Activated CD4-positive, alpha-beta T cell treated with anti-CD3 and anti-CD28 coated beads, Interleukin-2, amount 10 ng/mL, durations not matched to agents 24 days and 14 days (primary cell): ENCODE measurements around the gene FBXL3. TPM values are rescaled to one million over a fixed set of nuclear protein-coding genes. Genes with fewer than 3 reads are reported as not detected.
"Not testable (repeated sequence)": the region's sequence is repeated elsewhere in the genome, so short reads cannot be mapped to it uniquely, and the experiment has no call there.

Source experiments
- DNase-seq: peaks from one replicate; pipeline ENCODE4 v3.0.0; 2022
- H3K27ac Mint-ChIP-seq: one replicate; pipeline ENCODE4 v1.8.0; 2022; ENCODE audit warnings: mild to moderate bottlenecking, mixed read lengths
- H3K27me3 Mint-ChIP-seq: one replicate; pipeline ENCODE4 v1.8.0; 2022; ENCODE audit warnings: mixed read lengths
- H3K36me3 Mint-ChIP-seq: one replicate; pipeline ENCODE4 v1.8.0; 2022; ENCODE audit warnings: low read depth, mild to moderate bottlenecking, mixed read lengths
- H3K4me1 Mint-ChIP-seq: one replicate; pipeline ENCODE4 v1.8.0; 2021; ENCODE audit warnings: mixed read lengths
- H3K4me3 Mint-ChIP-seq: one replicate; pipeline ENCODE4 v1.8.0; 2022; ENCODE audit warnings: mild to moderate bottlenecking, moderate library complexity, mixed read lengths
- H3K9me3 Mint-ChIP-seq: one replicate; pipeline ENCODE4 v1.8.0; 2021; ENCODE audit warnings: mixed read lengths
- intact Hi-C: fragments of 100-400 bp; cut with micrococcal nuclease; formaldehyde crosslinking; loops from one replicate; pipeline ENCODE4 v1.15.1; 2023
- total RNA-seq: library from RNA; stranded (reverse); gene quantifications from 2 replicates; pipeline ENCODE4 v1.2.3, GENCODE V29; 2022

Gene FBXL3
- total RNA-seq, 1 donor from 2014 or later, result 41.6 TPM

DNA sequence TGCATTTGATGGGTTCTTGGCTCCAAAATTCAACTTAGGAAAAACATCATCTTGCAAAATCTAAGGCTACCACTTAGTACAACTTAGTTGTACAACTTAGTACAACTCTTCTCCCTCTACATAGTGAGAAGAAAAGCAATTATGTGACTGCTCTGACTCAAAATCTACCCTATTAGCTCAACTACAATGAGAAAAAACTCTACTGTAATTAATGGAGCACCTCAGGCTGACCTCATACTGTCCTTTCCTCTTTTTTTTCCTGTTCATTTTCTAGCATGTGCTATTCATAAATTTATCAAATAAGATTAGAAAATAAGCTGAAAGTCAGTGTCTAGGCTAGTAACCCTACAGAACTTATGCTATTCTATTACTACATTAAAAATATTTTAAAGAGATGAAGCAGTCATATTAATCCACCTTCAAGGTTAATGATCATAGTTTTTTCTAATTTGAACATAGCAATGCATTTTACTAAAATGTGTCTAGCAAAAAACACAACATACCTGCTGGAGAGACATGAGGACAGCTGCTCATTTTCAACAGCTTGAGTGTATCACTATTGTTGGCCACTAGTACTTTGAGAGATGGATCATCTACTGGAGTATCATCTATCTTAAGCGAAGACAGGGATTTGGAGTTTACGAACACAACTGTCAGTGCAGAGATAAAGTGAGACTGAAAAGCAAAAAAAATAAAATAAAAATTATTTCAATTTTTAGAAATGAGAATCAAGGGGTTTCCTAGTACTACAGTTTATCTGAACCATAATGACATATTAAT, 11.9 kb downstream of the FBXL3 start:
- Mint-ChIP-seq H3K9me3 (no peaks in the 10 kb centered on the region), H3K4me3 (no peak overlapping the region), H3K4me1 (peaks cover 17% of the 10 kb centered on the region), H3K27ac (no peak overlapping the region), H3K27me3 (no peaks in the 10 kb centered on the region), H3K36me3 (peaks cover 63% of the 10 kb centered on the region)
- no peak for DNase-seq
- intact Hi-C loops, result no loop called here

DNA sequence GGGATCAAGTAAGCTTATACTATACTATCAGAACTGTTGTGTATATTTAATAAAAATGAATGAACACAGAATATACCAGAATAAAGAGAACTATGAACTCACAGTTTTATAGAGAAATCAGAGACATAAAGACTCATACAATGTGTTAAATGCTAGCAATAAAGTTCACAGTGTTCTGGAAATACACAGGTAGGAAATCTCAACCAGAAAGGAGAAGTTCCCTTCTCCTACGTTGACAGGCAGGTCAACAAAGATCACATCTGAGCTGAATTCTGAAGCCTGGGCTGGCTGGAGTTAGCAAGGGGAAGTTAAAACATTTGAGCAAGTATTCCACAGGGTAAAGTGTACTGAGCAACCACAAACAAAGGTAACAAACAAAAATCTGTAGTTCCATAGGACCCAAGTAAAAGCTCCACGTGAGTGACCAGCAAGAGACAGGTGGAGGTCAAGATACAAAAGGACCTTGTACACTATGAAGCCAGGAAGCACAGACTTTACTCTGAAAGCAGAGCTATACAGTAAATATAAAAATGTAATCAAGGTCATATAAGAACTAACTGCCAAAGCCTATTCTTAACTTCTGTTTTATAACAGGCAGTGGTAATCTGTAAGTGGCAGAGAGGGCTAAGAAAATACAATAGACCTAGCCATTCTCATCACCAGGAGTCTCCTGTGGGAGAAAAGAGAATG, 13.0 kb downstream of the FBXL3 start:
- H3K9me3 Mint-ChIP-seq, result no peaks in the 10 kb centered on the region
- intact Hi-C loops, result no loop called here
- no peaks in the 10 kb centered on the region for H3K27me3 Mint-ChIP-seq
- peak; percentile 27 for DNase-seq
- H3K4me1 Mint-ChIP-seq, result peaks cover 18% of the 10 kb centered on the region
- H3K27ac Mint-ChIP-seq, result no peak overlapping the region
- no peak overlapping the region for H3K4me3 Mint-ChIP-seq
- H3K36me3 Mint-ChIP-seq, result peaks cover 71% of the 10 kb centered on the region

DNA sequence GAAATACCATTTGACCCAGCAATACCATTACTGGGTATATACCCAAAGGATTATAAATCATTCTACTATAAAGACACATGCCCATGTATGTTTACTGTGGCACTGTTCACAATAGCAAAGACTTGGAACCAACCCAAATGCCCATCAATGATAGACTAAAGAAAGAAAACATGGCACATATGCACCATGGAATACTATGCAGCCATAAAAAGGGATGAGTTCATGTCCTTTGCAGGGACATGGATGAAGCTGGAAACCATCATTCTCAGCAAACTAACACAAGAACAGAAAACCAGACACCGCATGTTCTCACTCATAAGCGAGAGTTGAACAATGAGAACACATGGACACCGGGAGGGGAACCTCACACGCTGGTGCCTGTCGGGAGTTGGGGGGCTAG, 17.2 kb downstream of the FBXL3 start:
- H3K9me3 Mint-ChIP-seq, H3K27ac Mint-ChIP-seq, H3K27me3 Mint-ChIP-seq, H3K4me3 Mint-ChIP-seq: not testable (repeated sequence)
- Mint-ChIP-seq H3K4me1 (peaks cover 22% of the 10 kb centered on the region), H3K36me3 (peaks cover 62% of the 10 kb centered on the region)
- peak; percentile 43 for DNase-seq
- intact Hi-C loops, result loop anchor here (1.0 kb wide), 1 partner anchor 16 kb away; no protein-coding TSS in a partner anchor

DNA sequence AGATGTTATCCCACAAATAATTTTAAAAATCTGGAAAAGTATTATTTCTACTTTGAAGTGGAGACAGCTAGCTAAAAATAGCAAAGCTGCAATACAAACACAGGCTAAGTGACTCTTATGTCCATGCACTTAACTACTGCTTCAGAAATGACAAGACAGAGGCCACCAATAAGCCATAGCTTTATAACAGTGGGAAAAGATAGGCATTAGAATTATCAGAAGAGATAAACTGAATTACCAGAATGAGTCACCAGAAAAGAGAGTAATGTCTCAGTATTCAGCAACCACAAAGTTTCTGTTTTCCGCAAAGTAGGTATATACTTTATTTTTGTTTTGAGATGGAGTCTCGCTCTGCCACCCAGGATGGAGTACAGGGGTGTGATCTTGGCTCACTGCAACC, 17.9 kb downstream of the FBXL3 start:
- intact Hi-C loops, result loop anchor here (1.0 kb wide), 1 partner anchor 16 kb away; no protein-coding TSS in a partner anchor
- Mint-ChIP-seq H3K27ac (no peak overlapping the region), H3K4me3 (no peak overlapping the region)

DNA sequence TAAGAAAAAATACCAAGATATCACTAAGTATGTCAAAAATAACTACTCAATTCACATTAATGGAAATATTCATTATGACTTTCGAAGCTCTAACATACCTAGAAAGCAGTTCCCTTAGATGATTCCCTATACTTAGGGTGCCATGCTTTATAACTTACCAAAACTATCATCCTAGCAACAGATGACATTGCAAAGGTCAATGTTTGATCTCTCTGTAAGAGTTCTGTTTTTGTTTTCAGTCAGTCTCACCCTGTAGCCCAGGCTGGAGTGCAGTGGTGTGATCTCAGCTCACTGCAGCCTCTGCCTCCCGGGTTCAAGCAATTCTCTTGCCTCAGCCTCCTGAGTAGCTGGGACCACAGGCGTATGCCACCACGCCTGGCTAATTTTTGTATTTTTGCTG, 18.6 kb downstream of the FBXL3 start:
- H3K27me3 Mint-ChIP-seq, intact Hi-C loops, H3K9me3 Mint-ChIP-seq, H3K4me3 Mint-ChIP-seq: not testable (repeated sequence)
- Mint-ChIP-seq H3K27ac (peak overlapping the region; percentile 67), H3K4me1 (peaks cover 16% of the 10 kb centered on the region), H3K36me3 (peaks cover 57% of the 10 kb centered on the region)
- DNase-seq, result peak; percentile 47

More for the DNA sequence above, 17.9 kb downstream of the FBXL3 start:
- Mint-ChIP-seq H3K9me3 (no peaks in the 10 kb centered on the region), H3K27me3 (no peaks in the 10 kb centered on the region), H3K4me1 (peaks cover 19% of the 10 kb centered on the region), H3K36me3 (peaks cover 59% of the 10 kb centered on the region)
- DNase-seq, result no peak

DNA sequence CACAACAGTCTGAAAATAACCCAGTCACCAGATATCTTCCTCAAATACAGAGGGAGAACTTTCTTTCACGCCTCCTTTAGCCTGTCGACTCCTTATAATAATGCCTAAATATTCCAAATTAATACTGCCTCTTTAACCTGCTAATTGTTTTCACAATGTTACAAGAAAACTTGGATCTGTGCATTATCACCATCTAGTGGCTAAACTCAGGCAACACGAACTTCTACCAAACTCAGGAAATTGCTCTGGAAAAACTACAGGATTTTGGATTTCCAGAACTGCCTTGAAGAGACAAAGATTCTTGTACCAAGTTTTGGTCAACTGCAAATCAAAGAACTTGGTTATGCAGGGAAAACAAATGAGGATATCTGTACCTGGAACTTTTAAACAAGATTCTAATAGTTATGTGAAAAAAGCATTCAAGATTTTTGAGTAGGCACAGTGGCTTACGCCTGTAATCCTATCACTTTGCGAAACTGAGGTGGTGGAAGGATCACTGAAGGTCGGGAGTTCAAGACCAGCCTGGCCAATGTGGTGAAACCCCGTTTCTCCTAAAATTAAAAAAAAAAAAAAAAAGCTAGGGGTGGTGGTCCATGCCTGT, 24.3 kb downstream of the FBXL3 start:
- Mint-ChIP-seq H3K36me3 (peaks cover 52% of the 10 kb centered on the region), H3K4me1 (peaks cover 7% of the 10 kb centered on the region), H3K9me3 (no peaks in the 10 kb centered on the region), H3K4me3 (no peak overlapping the region), H3K27ac (no peak overlapping the region), H3K27me3 (no peaks in the 10 kb centered on the region)
- intact Hi-C loops, result no loop called here
- DNase-seq, result no peak

DNA sequence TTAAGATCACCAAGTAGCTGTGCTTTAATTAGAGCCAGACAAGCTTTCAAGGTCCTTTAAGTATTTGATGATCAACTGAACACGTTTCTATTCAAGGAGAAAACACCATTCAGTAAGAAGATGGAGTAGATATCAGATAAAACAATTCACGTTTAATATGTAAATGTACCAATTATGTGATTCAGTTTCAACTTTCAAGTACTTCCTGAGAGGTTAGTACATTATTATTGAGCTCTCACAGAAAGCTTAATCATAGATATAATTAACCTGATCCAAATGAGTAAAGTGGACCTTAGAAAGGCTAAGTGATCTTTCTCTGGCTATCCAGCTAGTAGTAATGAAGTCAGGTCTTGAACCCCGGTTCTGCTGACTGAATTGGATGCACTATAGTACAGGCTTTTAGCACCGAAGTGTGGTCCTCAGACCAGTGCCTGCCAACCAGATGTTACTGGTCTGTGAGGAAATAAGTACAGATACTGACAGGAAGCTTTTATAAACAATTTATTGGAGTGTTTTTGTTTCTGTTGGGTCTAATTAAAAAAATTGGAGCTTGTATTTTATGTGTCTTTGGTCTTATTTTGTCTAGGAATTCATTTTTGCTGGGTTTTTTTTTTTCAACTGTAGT, 24.9 kb downstream of the FBXL3 start:
- DNase-seq, result no peak
- Mint-ChIP-seq H3K9me3 (no peaks in the 10 kb centered on the region), H3K27ac (peak overlapping the region; percentile 23), H3K27me3 (no peaks in the 10 kb centered on the region), H3K36me3 (peaks cover 51% of the 10 kb centered on the region), H3K4me3 (no peak overlapping the region), H3K4me1 (peaks cover 5% of the 10 kb centered on the region)
- intact Hi-C loops, result loop anchor here (1.0 kb wide), 1 partner anchor 10 kb away; the partner anchor contains the start of gene CLN5

DNA sequence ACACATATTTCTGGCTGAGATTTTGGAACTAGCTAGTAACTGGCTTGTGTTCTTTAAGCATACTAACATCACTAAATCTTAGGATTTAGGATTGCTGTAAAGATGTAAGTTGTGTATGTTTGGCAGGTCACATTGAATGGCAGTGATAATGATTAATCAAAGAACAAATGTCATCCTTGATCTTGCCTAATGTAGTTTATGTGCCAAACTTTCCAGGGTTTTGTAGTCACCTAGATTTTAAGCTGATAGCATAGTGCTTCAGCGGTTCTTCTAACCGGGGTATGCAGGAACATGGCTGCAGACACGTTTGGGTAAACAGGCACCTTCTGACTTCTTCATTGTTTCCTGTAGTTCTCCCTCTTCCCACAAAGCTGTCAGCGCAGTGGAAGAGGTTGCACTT, 25.4 kb downstream of the FBXL3 start:
- H3K36me3 Mint-ChIP-seq, result peaks cover 55% of the 10 kb centered on the region
- H3K27ac Mint-ChIP-seq, result peak overlapping the region; percentile 23
- H3K4me3 Mint-ChIP-seq, result no peak overlapping the region

DNA sequence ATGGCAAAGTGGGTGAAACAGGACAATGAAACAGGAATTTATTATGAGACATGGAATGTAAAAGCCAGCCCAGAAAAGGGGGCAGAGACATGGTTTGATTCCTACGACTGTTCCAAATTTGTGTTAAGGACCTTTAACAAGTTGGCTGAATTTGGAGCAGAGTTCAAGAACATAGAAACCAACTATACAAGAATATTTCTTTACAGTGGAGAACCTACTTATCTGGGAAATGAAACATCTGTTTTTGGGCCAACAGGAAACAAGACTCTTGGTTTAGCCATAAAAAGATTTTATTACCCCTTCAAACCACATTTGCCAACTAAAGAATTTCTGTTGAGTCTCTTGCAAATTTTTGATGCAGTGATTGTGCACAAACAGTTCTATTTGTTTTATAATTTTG, 26.5 kb downstream of the FBXL3 start:
- Mint-ChIP-seq H3K27ac (no peak overlapping the region), H3K4me1 (peaks cover 4% of the 10 kb centered on the region), H3K4me3 (no peak overlapping the region), H3K27me3 (no peaks in the 10 kb centered on the region), H3K36me3 (peaks cover 59% of the 10 kb centered on the region), H3K9me3 (no peaks in the 10 kb centered on the region)
- DNase-seq, result no peak
- intact Hi-C loops, result no loop called here

More for the DNA sequence above, 25.4 kb downstream of the FBXL3 start:
- intact Hi-C loops, result loop anchor here (1.0 kb wide), 1 partner anchor 9 kb away; the partner anchor contains the start of gene CLN5
- no peak for DNase-seq
- H3K27me3 Mint-ChIP-seq, result no peaks in the 10 kb centered on the region
- H3K4me1 Mint-ChIP-seq, result peaks cover 6% of the 10 kb centered on the region
- H3K9me3 Mint-ChIP-seq, result no peaks in the 10 kb centered on the region

DNA sequence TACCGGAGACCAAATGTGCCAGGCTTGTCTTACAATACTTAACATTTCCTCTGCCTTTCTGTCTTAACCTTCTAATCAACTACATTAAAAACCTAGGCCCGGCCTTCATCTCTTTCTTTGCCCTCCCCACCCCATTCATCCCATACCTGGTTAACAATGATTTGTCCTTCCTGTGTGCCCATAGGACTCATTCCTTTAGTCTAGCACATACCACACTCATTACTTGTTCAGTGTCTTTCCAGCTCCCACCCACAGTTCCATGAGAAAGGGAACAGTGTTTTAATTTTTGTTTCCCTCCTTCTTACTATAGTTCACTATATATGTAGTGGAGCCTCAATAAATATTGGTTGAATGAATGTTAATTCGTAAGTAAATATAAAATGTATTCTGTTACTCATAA, 32.7 kb downstream of the FBXL3 start:
- Mint-ChIP-seq H3K9me3 (no peaks in the 10 kb centered on the region), H3K27ac (no peak overlapping the region), H3K4me3 (peak overlapping the region; percentile 37), H3K4me1 (peaks cover 27% of the 10 kb centered on the region), H3K36me3 (peaks cover 32% of the 10 kb centered on the region), H3K27me3 (no peaks in the 10 kb centered on the region)
- no peak for DNase-seq
- intact Hi-C loops, result no loop called here

DNA sequence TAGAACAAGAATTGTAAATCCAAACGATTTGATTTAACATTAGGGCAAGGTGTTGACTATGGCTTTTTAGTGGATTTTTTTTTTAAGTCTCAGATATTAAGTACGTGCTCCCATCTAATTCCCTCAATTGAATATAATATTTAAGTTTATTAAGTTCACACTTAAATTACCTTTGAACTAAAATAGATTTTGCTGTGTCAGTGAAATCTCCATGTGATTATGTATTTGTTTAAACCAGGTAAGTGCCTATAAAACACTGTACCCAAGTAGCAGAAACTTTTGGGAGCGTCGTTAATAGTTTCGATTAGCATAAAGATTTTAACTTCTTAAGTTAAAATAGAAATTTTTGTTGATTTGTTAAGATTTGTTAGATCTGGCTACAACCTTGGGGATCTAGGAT, 33.5 kb downstream of the FBXL3 start:
- no peaks in the 10 kb centered on the region for H3K9me3 Mint-ChIP-seq
- H3K4me1 Mint-ChIP-seq, result peaks cover 25% of the 10 kb centered on the region
- no peaks in the 10 kb centered on the region for H3K27me3 Mint-ChIP-seq
- intact Hi-C loops, result loop anchor here (2.0 kb wide), 1 partner anchor 13 kb away; no protein-coding TSS in a partner anchor
- H3K4me3 Mint-ChIP-seq, result peak overlapping the region; percentile 96
- peaks cover 24% of the 10 kb centered on the region for H3K36me3 Mint-ChIP-seq
- no peak overlapping the region for H3K27ac Mint-ChIP-seq
- no peak for DNase-seq

DNA sequence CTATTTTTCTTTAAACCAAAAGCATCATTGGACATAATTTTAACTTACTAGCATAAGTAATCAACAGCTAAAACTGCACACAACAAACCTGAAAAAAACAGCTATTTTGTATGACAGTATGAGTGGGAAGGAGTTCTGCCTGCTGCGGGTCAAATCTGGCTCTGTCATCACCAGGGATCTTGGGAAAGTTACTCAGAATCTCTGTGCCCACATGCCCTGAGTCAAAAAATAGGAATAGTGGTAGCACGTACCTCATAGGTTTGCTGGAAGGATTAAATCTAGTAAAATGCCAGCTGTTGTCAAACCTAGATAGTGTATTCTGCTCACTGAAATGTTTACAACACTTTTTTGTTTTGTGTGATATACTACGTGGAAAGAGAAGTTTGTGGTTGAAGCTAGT, 33.9 kb downstream of the FBXL3 start:
- Mint-ChIP-seq H3K27me3 (no peaks in the 10 kb centered on the region), H3K9me3 (no peaks in the 10 kb centered on the region), H3K4me3 (peak overlapping the region; percentile 96), H3K27ac (peak overlapping the region; percentile 48), H3K36me3 (peaks cover 20% of the 10 kb centered on the region), H3K4me1 (peaks cover 25% of the 10 kb centered on the region)
- intact Hi-C loops, result loop anchor here (2.0 kb wide), 1 partner anchor 14 kb away; no protein-coding TSS in a partner anchor
- DNase-seq, result no peak

DNA sequence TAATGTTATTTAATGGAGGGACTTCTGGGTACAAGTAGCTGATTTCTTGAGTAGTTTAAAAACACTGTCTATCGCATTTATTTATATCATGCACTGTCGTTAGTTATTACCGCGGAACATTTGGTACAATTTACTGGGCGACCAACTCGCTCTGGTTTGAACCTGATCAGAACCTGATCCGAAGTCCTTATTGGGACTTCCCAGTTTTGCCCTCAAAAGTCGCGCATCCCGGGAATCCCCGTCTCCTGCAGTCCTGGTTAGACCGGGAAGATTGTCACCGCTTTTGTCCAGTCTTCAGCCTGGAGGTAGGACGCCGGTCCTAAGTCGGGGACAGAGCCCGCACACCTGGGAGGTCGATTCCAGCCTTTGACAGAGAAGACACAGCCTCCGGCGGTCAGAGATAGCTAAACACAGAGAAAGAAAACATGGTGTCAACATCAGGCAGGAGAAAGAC, 34.4 kb downstream of the FBXL3 start:
- peak; percentile 76 for DNase-seq
- Mint-ChIP-seq H3K27ac (peak overlapping the region; percentile 95), H3K4me3 (peak overlapping the region; percentile 96), H3K27me3 (peaks cover 2% of the 10 kb centered on the region), H3K9me3 (no peaks in the 10 kb centered on the region), H3K4me1 (peaks cover 25% of the 10 kb centered on the region), H3K36me3 (peaks cover 17% of the 10 kb centered on the region)
- intact Hi-C loops, result loop anchor here (1.0 to 2.0 kb wide), 4 partner anchors 9 to 337 kb away; partner anchors contain the start of gene FBXL3
